ENCODE measurements around the gene LCMT1.

DNA sequence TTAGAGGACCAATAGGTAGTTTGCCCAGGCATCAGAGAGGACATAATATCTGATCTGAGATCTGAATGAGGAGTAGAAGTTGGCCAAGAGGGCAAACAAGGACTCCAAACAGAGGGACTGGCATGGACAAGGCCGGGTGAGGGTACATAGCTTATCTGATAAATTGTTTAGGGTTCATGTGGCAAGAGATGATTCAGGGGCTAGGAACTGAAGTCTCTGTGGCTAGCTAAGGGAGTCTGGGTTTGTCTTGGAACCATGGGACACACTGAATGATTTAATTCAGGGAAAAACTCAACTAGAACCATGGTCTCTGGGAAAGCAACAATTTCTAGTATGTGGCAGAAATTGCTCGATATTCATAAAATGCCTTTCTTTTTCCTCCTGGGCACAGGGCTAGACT lies 101.1 kb downstream of the LCMT1 start:
- TF ChIP-seq POLR2A (IDR thresholded peaks at IDR 0.05) = no peak
- TF ChIP-seq POLR2AphosphoS5 (IDR thresholded peaks at IDR 0.05) = no peak

All from prostate gland (tissue), 1 donor.